NCI-H345 treated with DMSO at 0.1 percent for 48 hours (cell line): Measurements from ENCODE around the gene CSPG4.
"Not testable (repeated sequence)": the region's sequence is repeated elsewhere in the genome, so short reads cannot be mapped to it uniquely, and the experiment has no call there.

Experiments
- DNase-seq: peaks from one replicate; lab custom pipeline; 2025; ENCODE audit not compliant: unreplicated experiment; lab: John Stamatoyannopoulos, UW

Gene CSPG4

DNA sequence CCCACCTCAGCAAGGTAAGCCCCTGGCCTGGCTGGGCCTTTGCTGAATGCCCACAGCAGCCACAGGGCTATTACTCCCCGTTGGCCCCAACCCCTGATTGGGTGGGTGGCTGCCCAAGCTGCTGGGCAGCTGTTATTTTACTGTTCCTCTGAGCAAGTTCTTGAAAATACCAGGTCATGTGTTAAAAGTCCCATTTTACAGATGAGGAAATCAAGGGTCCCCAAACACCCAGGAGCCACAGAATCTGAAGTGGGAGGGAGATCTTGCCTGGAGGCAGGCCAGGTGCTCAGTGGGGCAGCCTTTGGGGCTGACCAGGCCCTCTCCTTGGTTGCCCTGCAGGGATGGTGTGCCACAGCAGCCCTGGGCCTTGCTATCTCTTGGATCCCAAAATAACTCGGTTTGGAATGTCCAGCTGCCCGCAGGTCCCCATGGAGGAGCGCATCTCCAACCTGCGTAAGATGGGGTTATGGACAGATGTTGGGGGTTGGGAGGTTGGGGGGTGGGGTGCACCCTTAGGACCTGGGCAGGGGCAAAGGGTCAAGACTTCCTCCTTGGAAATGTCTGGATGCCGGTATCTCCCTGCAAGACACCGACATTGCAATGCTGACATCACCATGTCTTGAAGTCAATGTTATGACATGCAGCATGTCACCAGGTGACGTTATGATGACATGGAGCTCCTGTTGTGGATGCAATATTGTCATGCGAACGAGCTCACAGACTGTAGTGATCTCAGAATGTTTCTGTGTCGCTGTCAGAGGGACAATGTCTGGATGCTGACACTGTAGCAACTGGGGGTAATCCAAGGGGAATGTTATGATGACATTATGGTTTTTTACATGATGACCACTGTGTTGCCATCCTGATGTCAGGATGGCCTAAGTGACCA is 13.3 kb upstream of the CSPG4 start:
- DNase-seq = no peak

- no peak for DNase-seq
These were observed 12.5 kb upstream of the CSPG4 start for GRCh38 chr15:75725006-75725718.

DNA sequence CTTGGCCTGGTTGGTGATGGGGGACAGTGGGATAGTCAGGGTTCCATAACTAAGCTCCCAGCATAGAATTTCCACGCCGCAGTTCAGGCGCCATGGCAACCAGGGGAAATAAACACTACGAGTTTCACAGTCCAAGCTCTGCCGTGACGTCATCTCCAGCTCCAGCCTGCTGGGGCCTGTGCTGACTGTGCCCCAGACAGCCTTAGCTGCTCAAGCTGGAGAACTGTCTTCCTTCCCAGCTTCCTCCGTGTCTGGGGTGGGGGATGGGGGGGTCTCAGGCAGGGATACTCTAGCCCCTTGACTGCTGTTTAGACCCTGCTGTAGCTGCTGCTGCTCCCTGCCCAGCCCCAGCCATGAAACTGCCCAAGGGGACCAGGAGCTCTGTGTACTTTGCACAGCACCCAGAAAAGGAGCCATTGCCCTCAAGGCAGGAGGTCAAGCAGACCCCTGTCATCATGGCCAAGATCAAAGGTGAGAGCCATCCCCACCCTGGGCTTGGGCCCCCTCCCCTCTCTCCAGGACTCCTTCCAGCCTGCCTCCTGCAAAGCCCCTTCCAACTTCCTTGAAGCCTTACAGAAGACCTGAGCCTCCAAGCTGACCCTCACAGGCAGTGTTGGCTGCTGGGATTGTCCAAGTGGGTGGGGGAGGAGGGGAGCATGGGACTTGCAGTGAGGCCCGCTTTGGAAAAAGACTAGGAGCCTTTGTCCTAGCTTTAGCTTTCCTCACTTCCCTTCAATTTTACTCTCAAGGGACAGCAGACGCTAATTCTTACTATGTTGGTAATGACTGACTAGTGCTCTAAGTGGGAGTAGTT is 11.4 kb upstream of the CSPG4 start:
- DNase-seq = no peak

- DNase-seq = peak; percentile 14
These were observed 10.7 kb upstream of the CSPG4 start for GRCh38 chr15:75723171-75723846.

- DNase-seq = no peak
These were observed 9.5 kb upstream of the CSPG4 start for GRCh38 chr15:75721923-75722870.

DNA sequence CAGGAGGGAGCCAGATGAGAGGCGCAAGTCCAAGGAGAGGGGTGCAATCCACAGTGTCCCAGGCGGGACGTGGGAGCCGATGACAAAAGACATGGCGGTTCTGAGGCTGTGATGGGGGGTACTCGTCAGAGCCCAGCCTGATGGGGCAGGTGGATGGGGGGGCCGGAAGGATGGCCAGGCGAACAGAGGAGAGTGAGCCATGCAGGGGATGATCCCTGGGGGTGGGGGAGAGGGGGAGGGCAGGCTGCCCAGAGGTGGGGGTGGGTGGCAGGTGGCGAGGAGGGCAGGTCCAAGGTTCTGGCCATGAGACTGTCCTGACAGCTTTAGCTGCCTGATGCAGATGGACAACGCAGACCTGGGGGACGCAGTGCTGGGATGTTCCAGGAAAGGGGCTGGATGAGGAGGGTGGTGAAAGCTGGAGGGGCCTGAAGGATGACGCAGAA is 8.9 kb upstream of the CSPG4 start:
- no peak for DNase-seq

- peak; percentile 79 for DNase-seq
These were observed 8.3 kb upstream of the CSPG4 start for GRCh38 chr15:75720787-75721479.

GRCh38 chr15:75720297-75720696 is 7.6 kb upstream of the CSPG4 start:
- no peak for DNase-seq

DNA sequence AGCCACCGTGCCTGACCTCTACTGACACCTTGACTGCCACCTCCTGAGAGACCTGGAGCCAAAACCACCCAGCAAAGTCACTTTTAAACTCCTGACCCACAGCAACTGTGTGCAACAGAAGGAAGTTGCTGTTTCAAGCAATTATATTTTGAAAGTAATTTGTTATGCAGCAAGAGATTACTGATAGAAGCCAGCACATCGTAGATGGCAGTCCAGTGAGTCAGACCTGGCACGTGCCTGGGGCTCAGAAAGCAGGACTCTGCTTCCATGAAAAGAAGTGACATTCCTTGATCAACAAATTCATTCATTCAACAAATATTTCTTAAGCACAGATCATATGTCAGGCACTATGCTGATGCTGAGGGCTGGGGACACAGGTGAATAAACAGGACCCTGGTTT is 5.7 kb upstream of the CSPG4 start:
- DNase-seq = no peak

DNA sequence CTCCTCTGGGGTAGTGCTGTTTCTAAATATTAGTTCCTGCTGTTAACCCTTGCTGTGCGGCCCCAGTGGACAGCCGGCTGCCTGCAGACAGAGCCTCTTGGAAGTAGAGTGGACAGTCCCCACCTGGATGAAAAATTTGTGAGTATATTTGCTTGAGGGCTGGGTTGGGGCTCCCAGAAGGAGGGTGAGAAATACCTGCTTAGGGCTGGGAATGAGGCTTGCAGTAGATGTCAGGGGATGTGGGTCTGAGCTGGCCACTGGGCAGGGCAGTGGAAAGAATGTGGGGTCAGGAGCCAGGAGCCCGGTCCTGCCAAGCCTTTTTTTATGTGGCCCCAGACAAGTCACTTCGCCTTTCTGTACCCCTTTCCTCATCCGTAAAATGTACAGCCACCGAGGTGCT is 4.4 kb upstream of the CSPG4 start:
- not testable (repeated sequence) for DNase-seq

DNA sequence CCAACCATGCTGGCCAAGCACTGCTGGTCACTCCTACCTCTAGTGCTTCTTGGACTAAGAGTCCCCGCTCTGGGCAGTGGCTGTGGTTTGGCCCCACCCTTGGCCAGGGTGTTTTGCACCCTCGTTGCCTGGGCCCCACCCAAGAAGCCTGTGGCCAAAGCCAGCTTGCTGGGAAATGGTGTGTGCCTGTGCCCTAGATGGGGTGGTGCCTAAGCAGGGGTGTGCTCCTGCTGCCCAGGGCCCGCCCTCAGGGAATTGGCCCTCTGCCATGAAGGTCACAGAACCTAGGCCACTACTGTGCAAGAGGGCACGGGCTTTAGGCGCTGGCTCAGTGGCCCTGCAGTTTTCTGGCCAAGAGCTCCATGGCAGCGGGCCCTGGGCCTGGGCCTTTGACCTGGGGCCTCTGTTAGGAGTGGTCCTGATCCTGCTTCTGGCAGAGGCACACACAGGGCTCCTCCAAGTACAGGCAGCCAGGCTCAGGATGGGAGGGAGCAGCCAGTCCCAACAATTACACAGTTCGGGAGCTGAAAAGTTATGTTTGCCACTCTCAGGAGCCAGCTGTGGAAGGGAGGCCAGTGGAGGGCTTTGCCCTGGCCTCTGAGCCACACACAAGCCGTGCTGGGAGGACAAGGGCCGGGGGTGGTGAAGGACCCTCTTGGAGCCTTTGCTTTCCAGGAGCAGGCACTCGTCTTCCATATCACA is 3.8 kb upstream of the CSPG4 start:
- DNase-seq = not testable (repeated sequence)

DNA sequence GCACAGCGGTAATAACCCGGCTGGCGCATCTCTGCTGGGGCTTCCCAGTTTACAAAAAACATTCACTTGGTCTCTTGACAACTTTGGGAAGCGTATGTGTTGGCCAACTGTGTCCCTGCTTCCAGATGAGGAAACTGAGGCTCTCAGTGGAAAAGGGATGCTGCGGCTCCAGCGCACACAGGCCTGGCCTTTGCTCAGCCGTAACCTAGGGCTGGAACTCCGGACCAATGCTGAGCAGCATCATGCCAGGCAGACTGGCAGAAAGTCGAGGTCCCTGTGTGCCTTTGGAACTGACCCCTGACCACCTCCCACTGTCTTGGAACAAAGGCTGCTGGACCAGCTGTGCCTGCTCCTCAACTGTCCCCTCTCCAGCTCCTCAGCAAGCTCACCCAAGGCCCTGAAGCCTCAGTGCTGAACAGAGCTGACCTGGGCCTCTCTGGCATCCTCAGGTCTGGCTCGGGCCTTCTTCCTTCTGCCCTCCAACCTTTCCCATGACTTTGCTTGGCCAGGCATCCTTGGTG is 2.7 kb upstream of the CSPG4 start:
- not testable (repeated sequence) for DNase-seq

DNA sequence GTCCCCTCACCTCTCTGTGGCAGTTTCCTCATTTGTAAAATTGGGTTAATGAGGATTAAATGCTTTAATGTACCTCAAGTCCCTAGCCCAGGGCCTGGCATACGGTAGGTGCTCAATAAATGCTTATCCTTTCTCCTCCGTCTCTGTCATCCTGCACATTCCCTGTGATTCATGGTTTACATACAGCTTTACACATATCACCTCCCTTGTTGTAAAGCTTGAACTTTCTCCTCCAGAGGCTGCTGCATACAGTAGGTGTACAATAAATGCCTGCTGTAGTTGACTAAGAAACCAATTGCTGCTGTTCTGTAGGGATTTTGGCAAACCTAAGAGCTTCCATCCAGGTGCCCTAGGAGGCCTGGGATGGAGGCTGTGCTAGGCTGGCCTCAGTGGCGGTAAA is 1.5 kb upstream of the CSPG4 start:
- DNase-seq = no peak

DNA sequence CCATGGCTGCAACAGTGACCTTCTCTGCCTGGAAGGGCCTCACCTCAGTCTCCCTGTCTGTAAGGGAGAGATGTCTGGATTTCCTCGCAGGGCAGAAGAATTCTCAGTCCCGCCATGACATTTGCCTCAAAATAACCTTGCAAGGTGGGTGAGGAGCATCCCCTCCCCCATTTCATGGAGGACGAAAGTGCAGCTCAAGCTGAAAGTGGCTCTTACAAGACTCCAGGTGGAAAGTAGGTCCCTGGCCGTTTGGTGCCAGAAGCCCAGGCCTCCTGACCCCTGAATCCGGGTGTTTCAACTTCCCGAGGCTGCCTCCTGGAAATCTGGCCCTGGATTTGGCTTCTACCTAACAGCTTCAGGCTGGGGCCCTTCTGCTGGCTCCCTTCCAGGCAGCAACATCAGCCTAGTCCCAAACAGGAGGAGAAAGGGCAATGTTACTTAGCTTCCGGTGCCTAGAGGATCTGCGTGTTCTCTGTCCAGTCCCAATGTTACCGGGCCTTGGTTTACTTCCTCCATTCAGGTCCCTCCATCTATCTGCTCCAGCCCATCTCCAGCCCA is 769 bp upstream of the CSPG4 start:
- DNase-seq = no peak

- not testable (repeated sequence) for DNase-seq
These were observed 1.2 kb downstream of the CSPG4 start for GRCh38 chr15:75711495-75711894.

DNA sequence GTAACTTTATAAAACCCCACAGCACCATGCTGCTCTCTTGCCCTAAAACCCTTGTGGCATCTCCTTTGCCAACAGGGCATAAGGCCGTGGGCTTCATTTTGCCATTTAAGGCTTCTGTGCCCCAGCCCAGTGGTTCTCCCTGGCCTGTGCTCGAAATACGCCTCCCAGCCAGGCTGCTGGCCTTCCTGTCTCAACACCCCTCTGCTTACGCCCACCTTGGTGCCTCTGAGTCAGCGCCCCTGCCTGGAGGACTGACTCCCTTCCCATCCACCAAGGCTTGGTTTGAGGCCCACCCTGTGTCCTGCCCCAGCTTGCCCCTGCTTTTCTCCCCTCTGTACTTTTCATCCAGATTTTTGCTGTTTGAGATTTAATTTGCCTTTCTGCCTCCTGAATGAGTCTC is 1.8 kb downstream of the CSPG4 start:
- not testable (repeated sequence) for DNase-seq

- peak; percentile 2 for DNase-seq
These were observed 3.2 kb downstream of the CSPG4 start for GRCh38 chr15:75709458-75709857.

DNA sequence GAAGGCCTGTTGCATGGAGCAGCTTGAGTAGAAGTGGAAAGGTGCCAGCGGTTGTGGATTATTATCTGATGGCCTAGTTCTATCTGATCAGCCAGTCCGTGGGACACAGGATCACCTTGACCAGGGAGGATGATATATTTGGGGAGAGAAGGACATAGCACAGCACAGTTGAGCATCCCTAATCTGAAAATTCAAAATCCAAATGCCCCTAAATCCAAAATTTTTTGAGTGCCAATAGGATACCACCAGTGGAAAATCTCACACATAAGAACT is 6.0 kb downstream of the CSPG4 start:
- no peak for DNase-seq
